ENCODE data around the gene HIC2.
"Not testable (repeated sequence)": the region's sequence is repeated elsewhere in the genome, so short reads cannot be mapped to it uniquely, and the experiment has no call there.

HIC2 gene

DNA sequence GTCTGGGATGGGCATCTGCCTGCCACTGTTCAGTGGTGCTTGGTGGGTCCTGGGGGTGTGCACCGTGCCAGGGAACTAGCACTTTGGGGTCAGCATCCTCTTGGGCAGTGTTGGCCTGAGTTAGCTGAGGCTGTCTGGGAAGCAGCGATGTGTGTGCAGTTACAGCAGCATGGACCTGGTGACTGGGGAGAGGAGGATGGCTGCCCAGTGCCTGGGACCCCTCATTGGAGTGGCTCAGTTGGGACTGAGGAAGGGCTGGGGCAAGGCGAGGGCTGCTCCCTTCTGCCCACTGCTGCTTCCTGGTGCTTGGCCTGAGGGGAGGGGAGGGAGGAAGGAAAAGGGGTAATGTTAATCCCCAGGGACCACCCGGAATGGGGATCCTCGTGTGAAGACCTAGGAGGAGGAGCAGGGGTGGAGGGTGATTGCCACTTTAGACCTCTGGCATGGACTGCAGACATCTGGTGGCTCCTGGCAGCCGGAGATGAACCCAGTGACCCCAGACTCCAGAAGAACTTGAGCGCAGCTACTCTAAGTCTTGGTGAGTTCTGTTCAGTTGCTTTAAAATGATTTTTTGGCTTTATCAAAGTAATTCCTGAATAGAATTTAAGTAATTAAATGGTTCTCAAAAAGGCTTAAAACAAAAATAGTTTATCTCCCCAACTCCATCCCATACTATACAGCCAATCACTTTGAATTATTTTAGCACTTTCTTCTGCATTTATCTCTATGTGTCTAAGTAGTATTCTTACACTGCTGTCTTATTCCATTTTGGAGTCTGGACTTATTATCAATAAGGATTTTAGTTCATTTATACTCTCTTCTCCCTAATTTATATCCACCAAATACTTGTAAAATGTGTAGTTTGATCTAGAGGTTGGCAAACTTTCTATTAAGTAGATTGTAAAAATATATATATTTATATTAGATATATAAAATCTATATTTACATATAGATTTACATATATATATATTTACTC lies 34.7 kb downstream of the HIC2 start:
- no peak for DNase-seq

DNA sequence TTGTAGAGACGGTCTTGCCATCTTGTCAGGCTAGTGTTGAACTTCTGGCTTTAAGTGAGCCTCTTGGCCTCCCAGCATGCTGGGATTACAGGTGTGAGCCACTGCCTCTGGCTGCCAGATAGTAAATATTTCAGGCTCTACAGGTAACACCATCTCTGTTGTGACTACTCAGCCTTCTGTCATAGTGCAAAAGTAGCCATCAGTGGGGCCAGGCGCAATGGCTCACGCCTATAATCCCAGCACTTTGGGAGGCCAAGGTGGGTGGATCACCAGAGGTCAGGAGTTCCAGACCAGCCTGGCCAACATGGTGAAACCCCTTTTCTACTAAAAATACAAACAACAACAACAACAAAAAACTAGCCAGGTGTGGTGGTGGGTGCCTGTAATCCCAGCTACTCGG lies 35.5 kb downstream of the HIC2 start:
- DNase-seq: not testable (repeated sequence)

DNA sequence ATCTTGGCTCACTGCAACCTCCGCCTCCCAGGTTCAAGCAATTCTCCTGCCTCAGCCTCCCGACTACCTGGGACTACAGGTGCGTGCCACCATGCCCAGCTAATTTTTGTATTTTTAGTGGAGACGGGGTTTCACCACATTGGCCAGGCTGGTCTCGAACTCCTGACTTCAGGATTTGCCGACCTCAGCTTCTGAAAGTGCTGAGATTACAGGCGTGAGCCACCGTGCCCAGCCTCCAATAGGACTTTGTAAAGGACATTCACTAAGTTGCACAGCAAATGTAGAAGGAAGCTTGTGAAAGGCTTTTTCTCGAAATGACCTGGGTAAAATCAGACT lies 37.8 kb downstream of the HIC2 start:
- DNase-seq: not testable (repeated sequence)

DNA sequence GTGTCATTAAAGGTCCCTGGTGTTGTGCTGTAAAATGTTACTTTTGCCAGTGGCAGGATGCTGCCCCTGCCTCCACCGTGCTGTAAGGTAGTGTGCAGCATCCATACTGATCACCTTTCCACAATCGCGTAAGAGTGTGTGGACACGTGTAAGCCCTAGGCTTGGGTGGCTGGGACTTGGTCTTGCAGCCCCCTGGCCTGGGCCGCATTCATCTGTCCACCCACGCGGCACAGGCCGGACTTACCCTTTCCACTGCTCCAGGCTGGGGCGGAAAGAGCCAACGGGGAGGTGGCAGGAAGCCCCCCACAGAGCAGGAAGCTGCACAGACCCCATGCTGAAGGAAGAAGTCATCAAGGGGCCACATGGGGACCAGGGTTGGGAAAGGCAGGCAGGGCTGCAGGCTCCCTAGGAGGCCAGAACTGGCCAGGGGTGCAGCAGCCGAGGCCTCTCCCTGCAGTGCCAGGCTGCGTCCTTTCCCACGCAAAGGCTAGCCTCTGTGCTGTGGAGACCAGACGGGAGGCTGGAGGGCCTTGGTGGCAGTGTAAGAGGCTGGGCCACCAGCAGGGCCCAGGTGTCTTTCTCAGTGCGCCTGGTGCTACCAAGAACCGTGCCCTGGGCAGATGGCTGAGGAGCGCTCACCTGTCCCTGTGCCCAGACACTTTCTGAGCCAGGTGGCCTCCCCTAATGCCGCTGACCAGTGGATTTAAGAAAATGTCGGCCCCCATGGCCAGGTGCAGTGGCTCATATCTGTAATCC lies 38.3 kb downstream of the HIC2 start:
- no peak for DNase-seq

DNA sequence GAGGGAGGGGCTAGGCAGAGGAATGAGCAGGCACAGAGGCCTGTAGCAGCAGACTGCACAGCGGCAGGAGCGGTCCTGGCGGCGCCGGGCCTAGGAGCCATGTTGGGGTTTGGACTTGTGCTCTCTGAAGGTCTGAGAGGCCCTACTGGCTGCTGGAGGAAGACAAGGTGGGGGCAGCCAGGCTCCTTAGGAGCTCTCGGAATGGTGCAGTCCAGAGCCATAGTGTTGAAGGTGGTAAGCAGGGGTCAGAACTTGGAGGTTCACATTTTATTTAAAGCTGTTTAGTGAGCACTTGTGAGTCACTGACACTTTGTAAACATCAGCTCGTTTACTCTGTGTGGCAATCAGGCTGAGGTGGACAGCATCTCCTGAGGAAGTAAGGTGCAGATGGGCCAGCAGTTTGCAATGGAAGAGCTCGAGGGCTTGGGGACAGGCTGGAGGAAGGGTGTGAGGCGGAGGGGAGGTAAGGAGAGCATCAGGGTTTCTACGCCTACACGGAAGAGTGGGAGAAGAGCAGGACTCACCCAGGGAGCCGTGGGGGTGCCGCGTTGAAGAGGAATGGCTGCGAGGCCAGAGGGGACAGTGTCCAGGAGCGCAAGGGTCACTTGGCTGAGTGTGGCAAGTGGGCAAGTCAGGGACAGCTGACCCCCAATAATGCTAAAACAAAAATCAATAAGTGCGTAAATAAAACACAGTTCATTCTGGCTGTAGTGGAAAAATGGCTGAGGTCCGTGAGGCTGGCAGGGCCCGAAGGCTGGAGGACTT lies 40.0 kb downstream of the HIC2 start:
- no peak for DNase-seq

DNA sequence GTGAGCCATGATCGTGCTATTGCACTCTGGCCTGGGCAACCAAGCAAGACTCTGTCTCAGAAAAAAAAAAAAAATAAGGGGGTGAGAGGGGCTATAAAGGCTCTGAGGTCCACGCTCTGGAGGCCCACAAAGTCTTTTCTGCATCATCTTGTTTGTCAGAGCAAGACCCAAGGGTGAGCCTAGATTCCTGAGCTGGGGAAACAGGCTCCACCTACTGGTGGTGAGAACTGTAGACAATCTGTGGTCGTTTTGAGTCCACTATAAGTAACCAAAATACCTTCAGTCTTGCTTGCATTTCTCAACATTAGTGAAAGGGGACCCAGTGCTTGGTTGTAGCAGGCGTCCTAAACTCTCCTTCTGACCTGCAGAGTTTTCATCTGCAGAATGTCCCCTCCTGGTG lies 45.5 kb downstream of the HIC2 start:
- not testable (repeated sequence) for DNase-seq

DNA sequence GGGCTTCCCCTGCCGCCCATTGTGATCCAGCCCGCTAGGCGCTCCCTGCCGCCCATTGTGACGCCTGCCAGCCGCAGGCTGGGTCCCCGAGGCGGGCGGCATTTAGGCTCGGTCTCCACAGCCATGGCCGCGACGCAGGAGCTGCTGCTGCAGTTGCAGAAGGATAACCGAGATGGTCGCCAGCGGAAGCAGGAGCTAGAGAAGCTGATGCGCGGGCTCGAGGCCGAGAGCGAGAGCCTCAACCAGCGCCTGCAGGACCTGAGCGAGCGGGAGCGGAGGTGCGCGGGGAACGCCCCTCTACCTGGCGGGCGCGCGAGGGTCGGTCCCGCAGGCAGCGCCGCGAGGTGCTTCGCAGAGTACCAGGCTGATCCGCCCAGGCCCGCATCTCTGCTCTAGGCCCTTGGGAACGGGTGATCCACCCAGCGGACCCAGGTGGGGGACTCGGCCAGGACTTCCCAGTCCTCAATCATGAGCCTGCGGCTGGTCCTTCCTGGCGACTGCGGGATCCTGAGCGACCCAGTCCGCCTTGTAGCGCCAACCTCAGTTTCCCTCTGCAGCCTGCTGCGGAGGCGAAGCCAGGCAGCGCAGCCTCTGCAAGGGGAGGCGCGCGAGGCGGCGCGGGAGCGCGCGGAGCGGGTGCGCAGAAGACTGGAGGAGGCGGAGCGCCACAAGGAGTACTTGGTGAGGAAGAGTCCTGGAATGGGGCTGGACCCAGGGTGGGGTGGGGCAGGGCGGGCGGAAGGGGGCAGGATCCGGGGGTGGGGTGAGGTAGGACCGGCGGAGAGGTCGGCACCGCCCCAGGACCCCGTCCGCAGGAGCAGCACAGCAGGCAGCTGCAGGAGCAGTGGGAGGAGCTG lies 50.4 kb downstream of the HIC2 start, which contains the start of gene TMEM191C:
Gene TMEM191C (plus strand): TSS at position 51 of the 857 bp plus-strand sequence. CDS start 73 bp downstream, at position 124.
- not testable (repeated sequence) for DNase-seq

DNA sequence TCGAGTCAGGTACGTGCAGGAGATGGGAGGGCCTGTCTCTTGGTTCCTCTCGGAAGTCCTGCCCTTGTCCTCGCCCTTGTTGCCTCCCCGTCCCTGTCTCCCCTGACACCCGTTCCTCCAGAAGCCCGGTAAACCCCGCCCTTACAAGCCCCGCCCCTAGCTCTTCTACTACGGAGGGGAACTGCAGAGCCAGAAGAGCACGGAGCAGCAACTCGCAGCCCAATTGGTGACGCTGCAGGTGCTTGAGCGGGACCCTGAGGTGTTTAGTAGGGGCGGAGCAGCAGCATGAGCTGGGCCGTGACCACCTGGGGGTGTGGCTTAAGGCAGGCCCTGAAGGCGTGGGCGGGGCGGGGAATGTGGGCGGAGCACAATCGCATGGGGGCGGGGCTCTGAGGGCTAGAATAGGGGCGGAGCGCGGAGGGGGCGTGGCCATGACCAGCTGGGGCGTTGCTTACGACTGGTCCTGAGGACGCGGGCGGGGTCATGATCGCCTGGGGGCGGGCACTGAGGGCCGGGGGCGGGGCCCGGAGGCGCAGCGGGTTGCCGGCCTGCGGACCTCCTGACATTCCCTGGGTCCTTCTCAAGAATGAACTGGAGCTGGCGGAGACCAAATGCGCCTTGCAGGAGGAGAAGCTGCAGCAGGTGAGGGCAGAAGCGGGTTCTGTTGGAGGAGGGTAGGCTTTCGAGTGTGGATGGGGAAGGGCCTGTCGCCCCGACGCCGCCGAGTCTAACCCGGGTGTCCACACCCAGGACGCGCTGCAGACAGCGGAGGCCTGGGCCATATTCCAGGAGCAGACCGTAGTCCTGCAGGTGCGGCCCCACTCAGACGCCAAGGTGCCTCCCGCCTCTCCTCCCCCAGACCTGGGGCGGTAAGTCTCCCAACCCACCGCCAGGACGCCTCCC lies 51.3 kb downstream of the HIC2 start:
- not testable (repeated sequence) for DNase-seq

DNA sequence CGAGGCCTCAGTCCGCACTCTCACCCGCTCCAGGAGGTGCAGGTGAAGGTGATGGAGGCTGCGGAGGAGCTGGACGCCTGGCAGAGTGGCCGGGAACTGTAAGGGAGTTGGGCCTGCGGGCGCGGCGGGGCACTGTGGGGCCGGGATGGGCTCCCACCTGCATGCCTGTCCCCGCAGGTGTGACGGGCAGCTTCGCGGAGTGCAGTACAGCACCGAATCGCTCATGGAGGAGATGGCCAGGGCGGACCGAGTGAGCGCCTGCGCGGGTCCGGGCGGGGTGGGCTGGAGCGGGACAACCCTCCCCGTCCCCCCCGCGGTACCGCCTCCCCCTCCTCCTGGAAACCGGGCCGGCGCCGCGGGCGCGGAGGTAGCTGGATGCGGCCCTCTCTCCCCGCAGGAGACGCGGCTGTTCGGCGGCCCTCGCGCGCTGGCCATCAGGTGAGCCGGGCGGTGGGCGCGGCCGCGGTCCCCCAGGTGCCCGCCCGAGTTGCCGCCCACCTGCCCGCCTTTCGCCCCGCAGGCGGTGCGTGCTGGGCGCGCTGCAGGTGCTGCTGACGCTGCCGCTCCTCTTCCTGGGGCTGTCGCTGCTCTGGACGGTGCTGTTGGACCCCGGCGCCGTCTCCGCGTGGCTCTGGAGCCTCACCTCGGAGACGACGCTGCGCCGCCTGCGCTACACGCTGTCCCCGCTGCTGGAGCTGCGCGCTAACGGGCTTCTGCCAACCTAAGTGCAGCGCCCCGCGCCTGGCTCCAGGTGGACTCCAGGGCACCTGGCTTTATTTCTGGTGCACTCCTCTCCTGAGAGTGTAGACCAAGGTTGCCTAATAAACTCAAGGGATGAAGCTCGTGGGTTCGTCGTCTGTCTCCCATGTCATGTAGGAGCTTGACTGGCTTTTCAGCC lies 52.2 kb downstream of the HIC2 start:
- not testable (repeated sequence) for DNase-seq

DNA sequence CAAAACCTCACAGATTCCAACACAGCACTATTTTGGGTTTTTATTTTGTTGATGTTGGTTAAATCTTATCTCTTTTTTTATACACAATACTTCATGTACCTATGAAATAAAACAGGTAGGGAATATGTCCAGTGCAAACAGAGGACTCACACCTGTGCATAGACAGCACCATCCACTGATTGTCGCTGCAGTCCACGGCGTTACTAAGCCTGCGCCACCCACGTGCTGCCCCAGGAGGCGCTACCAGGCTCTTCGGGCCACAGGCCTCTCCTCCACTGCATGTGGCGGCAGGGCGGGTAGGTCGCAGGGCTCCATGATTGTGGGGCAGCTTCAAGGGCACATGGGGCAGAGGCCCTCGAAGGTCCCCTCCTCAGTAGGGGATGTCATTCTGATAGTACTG lies 55.8 kb downstream of the HIC2 start:
- not testable (repeated sequence) for DNase-seq

DNA sequence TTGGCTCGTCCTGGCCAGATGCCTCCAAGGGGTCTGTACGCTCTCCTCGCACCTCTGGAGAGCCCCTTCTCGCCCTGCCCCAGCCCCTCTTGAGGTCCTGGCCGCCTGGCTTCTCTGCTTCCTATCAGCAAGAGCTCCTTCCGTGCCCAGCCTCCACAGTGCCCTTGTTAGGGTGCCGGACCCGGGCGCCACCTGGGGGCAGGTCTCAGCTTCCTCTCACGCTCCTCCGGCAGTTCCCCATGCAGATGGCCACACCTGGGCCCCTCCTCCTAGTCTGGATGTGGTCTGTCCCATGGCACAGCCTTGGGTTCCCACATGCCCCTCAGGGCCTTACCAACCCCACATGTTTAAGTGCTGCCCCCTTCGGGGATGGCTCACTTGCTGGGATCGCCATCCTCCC lies 56.5 kb downstream of the HIC2 start:
- not testable (repeated sequence) for DNase-seq

DNA sequence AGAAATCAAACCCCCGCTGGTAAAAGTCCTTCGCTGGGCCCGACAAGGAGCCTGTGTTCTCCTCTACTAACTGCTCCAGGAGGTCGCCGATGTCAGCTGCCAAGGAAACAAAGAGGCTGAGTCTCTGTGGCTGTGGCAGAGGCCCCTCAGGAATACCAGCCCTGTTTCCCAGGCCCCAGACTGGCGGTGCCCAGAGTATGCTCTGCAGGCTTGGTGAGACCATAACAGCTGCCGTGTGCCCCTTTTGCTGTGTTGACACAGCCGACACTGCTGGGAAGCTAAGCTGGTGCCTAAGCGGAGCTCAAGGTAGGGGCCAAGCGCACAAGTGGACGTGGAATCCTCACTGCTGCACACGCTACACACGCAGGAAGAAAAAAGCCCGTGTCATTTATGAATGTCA lies 66.9 kb downstream of the HIC2 start:
- not testable (repeated sequence) for DNase-seq

DNA sequence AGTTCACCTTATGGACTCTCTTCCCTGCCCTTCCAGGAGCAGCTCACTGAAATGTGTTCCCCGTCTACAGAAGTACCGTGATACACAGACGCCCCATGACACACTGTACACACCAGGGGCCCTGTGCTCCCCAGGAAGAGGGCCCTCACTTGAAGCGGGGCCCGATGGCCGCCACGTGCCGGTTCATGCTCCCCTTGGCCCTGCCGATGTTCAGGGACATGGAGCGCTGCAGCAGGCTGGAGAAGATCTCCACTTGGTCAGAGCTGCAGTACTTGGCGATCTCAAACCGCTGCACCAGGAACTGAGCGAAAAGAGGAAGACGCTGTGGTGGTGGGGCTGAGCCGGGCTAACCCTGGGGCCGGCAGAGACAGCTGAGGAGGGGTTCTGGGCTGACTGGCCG lies 70.6 kb downstream of the HIC2 start:
- not testable (repeated sequence) for DNase-seq

DNA sequence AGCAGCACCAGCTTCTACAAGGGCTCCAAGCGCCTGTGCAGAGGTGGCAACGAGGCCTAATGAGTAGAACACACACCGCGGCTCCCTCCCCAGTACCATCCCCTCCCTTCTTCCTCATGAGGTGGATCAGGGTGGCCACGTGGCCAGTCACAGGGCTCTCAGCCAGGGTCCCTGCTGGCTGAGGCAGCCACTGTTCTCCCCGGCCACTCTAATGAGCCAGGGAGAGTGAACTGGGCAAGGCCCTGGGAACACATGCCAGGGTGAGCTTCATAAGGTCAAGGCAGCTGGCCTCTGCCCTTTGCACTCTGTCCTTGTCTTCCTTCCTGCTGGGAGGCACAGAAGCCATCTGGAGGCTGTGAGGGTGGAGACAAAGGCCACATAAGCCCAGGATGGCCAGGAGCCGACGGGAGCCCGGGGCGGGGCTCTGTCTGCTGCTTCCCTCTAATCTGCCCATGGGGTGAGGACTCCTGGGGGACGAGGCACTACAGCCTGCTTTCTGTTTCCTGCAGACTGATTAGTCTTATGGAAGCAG lies 72.0 kb downstream of the HIC2 start:
- DNase-seq: not testable (repeated sequence)

DNA sequence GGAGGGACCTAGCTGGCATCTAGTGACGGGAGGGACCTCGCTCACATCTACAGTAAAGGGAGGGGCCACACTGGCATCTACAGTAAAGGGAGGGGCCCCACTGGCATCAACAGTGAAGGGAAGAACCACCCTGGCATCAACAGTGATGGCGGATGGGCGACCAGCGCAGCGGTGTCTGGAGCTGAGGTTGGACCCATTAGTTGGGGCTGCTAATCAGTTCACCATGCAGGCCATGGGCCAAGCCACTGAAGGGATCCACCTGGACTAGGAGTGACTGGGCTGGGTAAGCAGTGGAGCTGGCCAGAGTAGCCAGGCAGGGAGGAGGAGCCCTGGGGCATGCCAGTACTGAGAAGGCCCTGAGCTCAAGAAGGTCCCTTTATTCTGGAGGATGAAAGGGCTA lies 73.4 kb downstream of the HIC2 start:
- DNase-seq: not testable (repeated sequence)

DNA sequence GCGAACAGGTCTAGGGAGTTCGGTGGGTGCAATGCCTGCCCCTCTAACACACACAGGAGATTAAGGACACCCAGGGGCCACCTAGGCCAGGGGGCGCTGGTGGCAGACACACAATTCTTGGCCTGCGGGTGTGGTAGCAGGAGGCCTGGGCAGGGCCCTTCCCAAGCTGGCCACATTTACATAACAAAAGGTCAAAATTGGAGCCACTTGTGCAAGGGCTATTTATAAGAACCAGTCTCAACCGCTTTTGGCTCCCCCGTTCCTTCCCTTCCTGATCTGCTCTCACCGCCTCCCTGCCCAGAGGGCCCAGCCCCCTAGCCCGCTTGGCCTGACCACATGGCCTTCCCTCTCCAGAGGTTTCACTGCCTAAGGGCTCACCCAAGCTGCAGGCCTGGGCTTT lies 75.1 kb downstream of the HIC2 start:
- DNase-seq: not testable (repeated sequence)

DNA sequence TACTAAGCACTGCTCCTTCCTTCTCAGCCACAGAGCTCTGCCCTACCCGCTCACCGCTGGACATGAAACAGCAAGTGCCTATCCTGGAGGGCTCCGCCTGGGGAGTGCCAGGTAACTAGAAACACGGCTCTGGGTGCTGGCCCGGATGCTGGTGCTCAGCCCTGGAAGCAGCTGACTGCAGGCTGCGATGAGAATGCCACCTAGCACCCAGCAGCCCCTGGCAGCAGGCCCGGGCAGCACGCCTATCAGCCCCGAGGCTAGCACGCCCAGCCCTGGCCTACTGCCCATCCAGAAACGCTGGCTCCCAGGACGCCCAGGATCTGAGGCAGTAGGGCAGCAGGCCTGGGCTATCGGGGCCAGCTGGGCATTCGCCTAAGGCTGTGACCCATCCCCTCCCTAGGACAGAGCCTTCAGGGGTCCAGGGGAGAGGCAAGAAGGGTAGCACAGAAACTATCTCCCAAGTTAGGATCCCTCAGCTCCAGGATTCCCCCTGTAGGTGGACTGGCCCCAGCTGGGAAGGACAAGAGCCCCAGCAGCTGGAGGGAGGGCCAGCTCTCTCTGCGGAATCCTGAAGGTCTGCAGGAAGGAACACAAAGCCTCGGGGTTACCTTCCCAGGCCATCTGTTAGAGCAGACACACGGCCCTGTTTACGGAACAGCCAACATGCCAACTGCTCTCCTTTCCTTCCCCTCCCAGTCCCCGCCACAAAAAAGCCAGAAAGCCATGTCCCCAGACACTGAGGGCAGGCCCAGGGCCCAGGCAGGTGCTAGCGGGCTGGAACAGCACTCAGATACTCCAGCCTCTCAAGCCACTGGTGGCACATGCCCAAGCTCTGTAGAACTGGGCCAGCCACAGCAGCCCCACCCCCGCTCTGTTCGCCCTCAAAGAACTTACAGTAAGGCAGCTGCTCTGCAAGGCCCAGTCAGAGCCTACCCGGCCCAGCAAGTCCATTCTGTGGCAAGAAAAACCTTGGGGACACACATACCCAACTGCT lies 76.9 kb downstream of the HIC2 start:
- not testable (repeated sequence) for DNase-seq

DNA sequence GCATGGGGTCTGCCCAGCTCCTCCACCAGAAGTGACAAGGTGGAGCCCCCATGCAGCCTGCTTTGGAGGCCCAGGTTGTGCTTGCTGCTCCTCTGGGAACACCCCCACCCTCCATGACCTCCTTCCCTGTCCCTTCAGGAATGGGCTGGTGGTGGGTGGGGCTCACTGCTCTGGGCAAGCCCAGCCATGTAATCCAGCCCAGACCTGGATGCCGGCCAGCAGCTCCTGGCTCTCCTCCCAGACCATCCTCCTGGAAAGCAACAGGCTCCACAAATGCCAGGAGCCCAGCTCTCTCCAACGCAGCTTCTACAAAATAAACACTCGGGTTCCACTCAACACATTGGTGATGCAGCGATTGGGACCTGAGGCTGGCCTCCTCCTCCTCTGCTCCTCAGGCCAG lies 80.8 kb downstream of the HIC2 start:
- DNase-seq: not testable (repeated sequence)
